ENCODE measurements around the gene GAREM1.
"Not testable (repeated sequence)": the region's sequence is repeated elsewhere in the genome, so short reads cannot be mapped to it uniquely, and the experiment has no call there.

The GAREM1 gene

GRCh38 chr18:32249147-32249929 lies 221.3 kb downstream of the GAREM1 start:
- DNase-seq = no peak

DNA sequence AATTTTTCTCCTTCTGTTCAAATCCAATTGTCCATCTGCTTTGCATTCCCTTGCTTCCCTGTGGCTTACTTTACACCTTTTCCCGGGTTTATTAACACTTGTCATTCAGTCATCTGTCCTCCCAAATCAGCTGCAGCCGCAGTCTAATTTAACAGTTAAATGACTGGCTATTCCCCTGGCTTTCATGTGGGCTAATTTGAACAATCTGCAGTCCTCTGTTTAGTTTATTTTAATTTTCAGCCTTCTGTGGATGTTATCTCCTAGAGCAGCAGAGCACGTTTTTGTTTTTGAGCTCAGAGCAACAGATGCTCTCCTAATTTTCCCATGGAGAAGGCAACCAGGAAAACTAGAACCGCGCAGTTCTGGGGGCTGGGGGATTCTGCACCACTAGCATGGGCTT lies 225.8 kb downstream of the GAREM1 start:
- no peak for DNase-seq

GRCh38 chr18:32243358-32243757 lies 227.3 kb downstream of the GAREM1 start:
- DNase-seq = no peak

GRCh38 chr18:32242395-32242794 lies 228.3 kb downstream of the GAREM1 start:
- DNase-seq = no peak

- no peak for DNase-seq
These were observed 231.9 kb downstream of the GAREM1 start for GRCh38 chr18:32238635-32239268.

DNA sequence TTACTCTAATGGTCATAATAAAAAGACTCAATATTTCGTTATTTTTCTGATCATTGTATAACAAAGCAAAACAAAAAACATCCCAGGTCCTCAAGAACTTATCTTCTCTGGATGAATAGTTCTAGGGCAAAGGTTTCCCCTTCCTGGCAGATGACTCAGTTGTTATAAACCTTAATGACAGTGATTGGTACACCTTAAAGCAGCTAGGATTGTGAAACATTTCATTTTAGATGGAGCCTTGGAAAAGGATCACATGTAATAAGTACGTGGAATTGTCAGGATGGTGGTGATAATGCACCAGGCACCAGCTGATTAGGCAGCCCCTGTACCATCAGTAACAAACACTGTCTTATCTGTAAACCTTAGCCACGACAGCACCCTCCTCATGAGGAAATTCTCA lies 233.6 kb downstream of the GAREM1 start:
- no peak for DNase-seq

- DNase-seq = not testable (repeated sequence)
These were observed 237.3 kb downstream of the GAREM1 start for GRCh38 chr18:32233348-32233747.

- no peak for DNase-seq
These were observed 251.2 kb downstream of the GAREM1 start for GRCh38 chr18:32219431-32220018.

- no peak for DNase-seq
These were observed 254.3 kb downstream of the GAREM1 start for GRCh38 chr18:32216390-32216789.

DNA sequence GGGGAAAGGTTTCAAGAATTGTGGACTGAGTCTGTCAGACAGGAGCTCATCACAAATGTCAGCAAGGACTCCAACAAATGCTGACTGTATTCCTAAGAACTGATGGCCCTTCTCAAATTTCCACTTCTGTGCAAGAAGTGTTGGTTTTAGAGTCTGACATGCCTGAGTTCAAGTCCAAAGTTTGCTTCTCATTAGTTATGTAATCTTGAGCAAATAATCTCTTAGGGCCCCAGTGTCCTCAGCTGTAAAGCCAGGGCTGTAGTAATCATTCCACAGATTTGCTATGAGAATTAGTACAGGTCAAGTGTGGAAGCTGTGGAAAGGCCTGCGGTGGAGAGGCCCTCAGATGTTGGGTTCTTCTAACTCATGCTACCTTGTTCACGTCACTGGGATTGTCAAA lies 257.0 kb downstream of the GAREM1 start:
- DNase-seq = no peak
